ENCODE results near the gene MROH7.

Gene MROH7

GRCh38 chr1:54706419-54706818 is 64.8 kb downstream of the MROH7 start:
- no peak overlapping the region for H3K27ac ChIP-seq
- TF ChIP-seq, protein P1, sequence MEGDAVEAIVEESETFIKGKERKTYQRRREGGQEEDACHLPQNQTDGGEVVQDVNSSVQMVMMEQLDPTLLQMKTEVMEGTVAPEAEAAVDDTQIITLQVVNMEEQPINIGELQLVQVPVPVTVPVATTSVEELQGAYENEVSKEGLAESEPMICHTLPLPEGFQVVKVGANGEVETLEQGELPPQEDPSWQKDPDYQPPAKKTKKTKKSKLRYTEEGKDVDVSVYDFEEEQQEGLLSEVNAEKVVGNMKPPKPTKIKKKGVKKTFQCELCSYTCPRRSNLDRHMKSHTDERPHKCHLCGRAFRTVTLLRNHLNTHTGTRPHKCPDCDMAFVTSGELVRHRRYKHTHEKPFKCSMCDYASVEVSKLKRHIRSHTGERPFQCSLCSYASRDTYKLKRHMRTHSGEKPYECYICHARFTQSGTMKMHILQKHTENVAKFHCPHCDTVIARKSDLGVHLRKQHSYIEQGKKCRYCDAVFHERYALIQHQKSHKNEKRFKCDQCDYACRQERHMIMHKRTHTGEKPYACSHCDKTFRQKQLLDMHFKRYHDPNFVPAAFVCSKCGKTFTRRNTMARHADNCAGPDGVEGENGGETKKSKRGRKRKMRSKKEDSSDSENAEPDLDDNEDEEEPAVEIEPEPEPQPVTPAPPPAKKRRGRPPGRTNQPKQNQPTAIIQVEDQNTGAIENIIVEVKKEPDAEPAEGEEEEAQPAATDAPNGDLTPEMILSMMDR (conservative IDR thresholded peaks at IDR 0.05; ENCODE audit: low read depth), result no peak
- DNase-seq (ENCODE audit: low spot score), result no peak
- ChIA-PET CTCF (no interaction called here), POLR2A (ENCODE audit: low non-redundant PET) (no interaction called here)

GRCh38 chr1:54708385-54708784 is 66.8 kb downstream of the MROH7 start:
- ChIA-PET POLR2A (ENCODE audit: low non-redundant PET) (no interaction called here), CTCF (interaction anchor here (0.8 kb wide), 1 partner anchor 102 kb away, joined by 3 read pairs; no protein-coding TSS in a partner anchor)
- no peak overlapping the region for H3K27ac ChIP-seq
- TF ChIP-seq, protein P1 (conservative IDR thresholded peaks at IDR 0.05; ENCODE audit: low read depth), result no peak
- DNase-seq (ENCODE audit: low spot score), result no peak

- no peak for DNase-seq (ENCODE audit: low spot score)
- CTCF ChIA-PET, result no interaction called here
- POLR2A ChIA-PET (ENCODE audit: low non-redundant PET), result no interaction called here
- TF ChIP-seq, protein P1 (conservative IDR thresholded peaks at IDR 0.05; ENCODE audit: low read depth), result no peak
- H3K27ac ChIP-seq, result no peak overlapping the region
Observed at GRCh38 chr1:54709547-54710292, 68.1 kb downstream of the MROH7 start.

- POLR2A ChIA-PET (ENCODE audit: low non-redundant PET), result no interaction called here
Observed at GRCh38 chr1:54710434-54710833, 68.8 kb downstream of the MROH7 start.

GRCh38 chr1:54710841-54711240 is 69.3 kb downstream of the MROH7 start:
- no peak for DNase-seq (ENCODE audit: low spot score)
- no peak overlapping the region for H3K27ac ChIP-seq
- CTCF ChIA-PET, result no interaction called here
- TF ChIP-seq, protein P1 (conservative IDR thresholded peaks at IDR 0.05; ENCODE audit: low read depth), result no peak
- POLR2A ChIA-PET (ENCODE audit: low non-redundant PET), result no interaction called here

More at GRCh38 chr1:54710434-54710833, 68.8 kb downstream of the MROH7 start:
- H3K27ac ChIP-seq, result no peak overlapping the region
- no peak for DNase-seq (ENCODE audit: low spot score)
- TF ChIP-seq, protein P1 (conservative IDR thresholded peaks at IDR 0.05; ENCODE audit: low read depth), result no peak
- CTCF ChIA-PET, result no interaction called here

DNA sequence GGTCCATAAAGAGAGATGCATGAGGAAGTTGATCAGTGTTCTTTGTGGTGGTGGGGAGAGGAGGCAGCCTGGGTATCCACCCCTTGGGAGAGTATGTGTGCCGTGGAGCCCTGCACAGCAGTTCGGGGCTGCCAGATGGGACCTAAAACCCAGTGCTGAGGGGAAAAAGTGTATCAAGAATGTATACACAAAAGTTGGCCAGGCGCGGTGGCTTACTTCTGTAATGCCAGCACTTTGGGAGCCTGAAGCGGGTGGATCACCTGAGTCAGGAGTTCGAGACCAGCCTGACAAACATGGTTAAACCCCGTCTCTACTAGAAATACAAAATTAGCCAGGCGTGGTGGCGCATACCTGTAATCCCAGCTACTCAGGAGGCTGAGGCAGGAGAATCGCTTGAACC is 70.0 kb downstream of the MROH7 start:
- CTCF ChIA-PET, result no interaction called here
- TF ChIP-seq, protein P1 (conservative IDR thresholded peaks at IDR 0.05; ENCODE audit: low read depth), result no peak
- DNase-seq (ENCODE audit: low spot score), result no peak
- H3K27ac ChIP-seq, result no peak overlapping the region
- POLR2A ChIA-PET (ENCODE audit: low non-redundant PET), result no interaction called here

Data from RWPE1 (cell line).